GM19438 (cell line): ENCODE data around the gene PPP1R7.

Source experiments
- ATAC-seq: cut with Tn5 transposase; IDR thresholded peaks from one replicate; pipeline ENCODE4 v1.9.1; 2021; ENCODE audit warnings: low read depth; ENCODE audit not compliant: unreplicated experiment

Gene PPP1R7

DNA sequence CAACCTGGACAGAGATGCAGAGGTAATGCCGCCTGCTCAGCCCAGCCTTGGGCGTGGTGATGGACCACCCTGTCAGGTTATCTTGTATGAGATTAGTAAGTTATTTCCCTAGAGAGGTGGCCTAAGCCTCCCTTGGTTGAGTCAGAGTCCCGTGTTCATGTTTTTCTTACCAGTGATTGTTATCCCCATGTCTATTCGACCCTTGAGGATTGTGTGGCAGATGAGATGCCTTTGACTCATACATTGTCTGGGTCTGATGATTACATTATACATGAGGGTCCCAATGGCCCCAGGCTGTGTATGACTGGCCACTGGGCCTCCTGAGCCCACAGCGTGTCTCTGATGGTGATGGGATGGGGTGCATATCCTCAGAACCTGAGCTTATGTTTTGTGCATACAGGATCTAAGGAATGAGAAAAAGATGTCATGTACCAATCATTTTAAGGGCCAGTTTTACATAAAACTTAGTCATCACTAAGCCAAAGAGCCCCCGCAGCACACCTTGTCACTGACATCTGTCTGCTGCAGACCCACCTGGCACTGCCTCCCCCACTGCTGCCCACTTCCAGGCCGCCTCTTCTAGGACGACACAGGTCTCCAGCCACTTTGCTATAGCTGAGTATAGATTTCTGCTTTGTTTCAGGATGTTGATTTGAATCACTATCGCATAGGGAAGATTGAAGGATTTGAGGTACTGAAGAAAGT, 7.7 kb downstream of the PPP1R7 start:
- ATAC-seq = no peak

DNA sequence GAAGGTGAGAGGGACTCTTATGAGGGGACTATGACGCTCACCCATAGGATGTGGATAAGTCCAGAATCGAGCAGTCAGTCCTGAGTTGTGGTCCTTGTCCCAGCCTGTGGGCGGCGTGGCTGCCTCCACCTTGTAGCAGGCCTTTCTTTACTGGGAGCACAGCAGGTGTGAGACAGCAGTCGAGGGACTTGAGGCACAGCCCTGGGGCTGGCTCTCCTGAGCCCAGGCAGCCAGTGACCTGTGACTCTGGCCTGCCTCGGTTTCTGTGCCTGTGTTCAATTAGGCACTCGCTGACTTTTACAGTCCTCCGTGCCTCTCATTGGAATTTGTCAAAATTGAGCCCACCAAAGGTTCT, 8.3 kb downstream of the PPP1R7 start:
- ATAC-seq = no peak

DNA sequence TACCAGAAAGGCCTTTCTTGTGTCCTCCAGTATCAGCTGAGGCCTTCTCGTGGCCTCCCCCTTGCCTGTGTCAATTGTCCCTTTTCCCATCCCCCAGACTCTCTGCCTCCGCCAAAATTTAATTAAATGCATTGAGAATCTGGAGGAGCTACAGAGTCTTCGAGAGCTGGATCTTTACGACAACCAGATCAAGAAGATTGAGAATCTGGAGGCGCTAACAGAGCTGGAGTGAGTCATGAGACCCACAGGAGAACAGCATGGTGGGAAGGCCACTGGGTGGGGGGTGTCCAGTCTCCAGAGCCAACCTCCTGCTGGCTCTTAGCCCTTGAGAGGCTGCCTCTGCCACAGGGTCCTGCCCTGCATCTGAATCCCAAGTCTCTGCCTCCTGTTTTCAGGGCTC, 8.8 kb downstream of the PPP1R7 start:
- no peak for ATAC-seq

DNA sequence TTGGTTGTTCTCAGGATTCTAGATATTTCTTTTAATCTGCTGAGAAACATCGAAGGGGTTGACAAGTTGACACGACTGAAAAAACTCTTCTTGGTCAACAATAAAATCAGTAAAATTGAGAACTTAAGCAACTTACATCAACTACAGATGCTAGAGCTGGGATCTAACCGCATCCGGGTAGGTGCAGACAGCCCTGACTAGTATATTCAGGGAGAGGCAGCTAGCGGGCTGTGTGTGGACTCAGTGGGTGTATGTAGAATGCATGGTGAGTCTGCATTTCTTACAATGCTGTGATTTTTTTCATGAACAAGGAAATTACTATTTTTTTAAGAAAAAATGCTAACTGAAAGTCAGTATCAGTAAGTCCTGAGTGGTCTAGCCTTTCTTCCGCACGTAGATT, 10.1 kb downstream of the PPP1R7 start:
- no peak for ATAC-seq

DNA sequence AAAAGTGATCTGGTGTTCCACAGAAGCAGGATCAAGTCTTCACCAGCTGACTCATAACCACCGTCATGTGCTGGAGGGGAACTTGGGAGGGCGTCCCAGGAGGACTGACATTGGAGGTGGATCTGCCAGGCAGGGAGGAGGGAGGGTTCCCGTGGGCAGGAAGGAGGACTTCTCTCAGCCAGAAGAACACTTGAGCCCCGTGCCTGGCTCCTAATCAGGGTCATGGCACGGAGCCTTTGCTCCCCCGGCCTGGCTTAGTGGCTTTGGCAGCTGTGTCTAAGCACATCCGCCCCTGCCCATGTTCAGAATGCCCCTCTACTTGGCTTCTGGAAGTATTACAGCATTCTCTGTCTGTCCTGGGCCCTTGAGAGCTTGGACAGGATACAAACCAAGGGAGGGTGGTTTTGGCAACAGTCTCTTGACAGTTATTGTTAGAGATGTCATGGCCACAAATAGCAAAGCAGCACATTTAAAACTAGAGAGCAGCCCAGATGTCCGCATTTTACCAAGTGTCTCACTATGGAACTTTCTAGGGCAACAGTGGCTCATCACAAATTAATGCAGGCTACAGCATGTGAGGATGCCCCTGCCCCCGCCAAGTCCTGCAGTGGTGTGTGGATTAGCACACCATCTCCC, 11.5 kb downstream of the PPP1R7 start:
- ATAC-seq = no peak

DNA sequence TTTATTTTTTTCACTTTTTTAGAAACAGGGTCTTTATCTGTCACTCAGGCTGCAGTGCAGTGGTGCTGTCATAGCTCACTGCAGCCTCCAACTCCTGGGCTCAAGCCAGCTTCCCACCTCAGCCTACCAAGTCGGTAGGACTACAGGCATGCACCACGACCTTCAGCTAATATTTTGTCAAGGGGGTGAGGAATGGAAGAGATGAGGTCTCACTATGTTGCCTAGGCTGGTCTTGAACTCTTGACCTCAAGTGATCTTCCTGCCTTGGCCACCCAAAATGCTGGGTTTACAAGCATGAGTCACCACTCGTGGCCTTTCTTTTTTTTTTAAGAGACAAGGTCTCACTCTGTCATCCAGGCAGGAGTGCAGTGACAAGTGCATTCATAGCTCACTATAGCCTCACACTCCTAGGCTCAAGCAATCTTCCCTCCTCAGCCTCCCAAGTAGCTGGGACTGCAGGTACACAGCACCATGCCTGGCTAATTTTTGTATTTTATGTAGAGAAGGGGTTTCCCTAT, 13.4 kb downstream of the PPP1R7 start:
- no peak for ATAC-seq

DNA sequence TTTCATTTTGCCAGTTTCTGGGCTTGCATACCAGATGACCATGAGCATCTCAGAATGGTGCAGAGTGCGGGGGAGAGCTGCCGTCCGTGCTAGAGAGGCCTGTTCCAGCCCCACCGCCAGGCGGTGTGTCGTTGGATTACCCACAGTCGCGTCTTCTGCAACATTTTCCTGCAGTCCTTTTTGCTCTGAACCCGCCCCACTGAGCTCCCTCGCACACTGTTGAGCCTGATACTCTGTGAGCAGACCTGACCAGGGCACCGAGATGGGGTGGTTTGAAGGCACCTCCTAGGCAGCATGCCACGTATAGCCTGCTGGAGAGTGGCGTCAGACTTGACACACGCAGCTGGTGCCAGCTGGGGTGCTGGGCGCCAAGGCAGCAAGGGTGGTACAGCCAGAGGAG, 18.1 kb downstream of the PPP1R7 start:
- ATAC-seq = no peak

DNA sequence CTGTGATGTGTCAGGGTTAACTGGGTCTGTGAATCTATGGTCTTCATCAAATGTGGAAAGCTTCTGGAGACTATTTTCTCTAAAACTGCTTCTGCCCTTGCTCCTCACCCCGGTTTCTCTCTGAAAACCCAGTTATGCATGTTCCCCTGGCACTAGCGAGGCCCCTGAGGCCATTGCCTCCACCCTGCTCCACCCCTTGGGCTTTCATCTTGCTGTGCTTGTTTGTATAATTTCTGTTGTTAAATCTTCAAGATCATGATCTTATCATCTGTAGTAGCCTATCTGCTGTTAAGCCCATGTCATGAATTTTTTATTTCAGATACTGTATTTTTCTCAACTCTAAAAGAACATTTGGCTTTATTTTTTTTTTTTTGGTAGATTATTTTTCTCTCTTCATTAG, 23.3 kb downstream of the PPP1R7 start:
- no peak for ATAC-seq

DNA sequence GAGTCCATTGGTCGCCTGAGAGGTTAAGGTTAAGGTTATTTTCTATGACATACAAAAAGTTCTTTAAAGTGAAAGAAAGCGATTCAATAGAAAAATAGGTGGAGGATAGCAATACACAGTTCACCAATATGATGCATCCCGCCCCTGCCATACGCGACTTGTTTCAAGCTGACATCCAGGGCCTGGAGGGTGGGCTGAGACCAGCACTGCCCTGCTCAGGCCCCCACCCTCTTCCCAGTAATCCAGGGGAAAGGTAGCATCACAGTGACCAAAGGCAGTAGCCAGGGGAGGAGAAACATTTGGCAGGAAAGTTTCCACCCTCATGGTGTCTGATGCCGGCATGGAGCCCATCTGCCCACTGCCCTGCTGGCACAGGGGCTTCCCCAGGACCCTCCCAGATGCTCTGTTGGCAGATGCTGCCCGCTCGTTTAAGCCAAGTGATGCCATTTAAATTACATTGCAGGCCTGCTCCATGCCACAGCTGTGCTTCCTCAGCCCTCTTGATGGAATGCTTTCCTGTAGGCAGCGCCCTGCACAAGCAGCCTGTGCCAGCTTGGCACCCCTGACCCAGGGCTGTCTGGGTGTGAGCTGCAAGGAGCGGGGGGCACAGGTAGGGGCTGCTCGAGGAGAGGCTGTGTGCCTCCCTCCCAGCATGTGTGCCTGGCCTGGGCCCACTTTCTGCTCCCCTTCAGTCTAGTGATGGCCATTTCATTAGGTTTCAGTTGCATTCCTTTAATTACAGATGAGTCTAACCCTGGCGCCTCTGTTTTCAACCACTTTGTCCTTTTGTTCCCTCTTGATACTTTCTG, 27.5 kb downstream of the PPP1R7 start:
- ATAC-seq = no peak

DNA sequence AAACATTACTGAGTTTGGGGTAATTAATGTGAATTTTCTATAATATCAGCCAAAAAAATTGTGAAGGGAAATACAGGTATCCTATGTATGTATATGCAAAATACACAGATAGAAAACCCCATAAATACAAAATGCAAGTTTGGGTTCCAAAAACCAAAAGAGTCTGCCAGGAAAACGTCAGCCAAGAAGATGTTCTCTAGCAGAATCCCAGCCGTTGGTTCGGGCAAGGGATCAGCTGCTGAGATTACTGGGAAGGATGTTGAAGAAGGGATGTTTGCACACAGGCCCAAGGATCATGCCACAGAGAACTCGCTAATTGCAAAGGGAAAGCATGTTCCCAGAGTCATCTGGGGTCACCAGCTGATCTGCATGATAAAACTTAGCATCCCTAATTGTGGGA, 28.7 kb downstream of the PPP1R7 start:
- no peak for ATAC-seq

DNA sequence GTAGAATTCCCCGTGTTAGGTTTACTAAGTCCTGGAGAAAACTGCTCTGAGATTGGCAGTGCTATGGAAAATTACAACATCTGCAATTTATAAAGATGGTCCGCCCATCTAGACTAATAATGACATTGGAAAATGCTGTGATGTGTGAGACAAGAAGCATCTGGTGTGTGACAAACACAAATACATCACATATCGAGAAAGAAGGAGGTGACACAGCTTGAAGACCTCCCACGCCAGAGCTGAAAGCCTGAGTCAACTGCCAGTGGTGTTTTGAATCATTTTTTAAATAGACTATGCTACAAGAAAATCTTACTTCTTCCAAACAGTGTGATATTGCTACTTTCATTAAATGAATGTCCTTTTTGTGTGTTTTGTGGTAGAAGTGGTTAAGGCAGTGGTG, 29.6 kb downstream of the PPP1R7 start:
- ATAC-seq = no peak

DNA sequence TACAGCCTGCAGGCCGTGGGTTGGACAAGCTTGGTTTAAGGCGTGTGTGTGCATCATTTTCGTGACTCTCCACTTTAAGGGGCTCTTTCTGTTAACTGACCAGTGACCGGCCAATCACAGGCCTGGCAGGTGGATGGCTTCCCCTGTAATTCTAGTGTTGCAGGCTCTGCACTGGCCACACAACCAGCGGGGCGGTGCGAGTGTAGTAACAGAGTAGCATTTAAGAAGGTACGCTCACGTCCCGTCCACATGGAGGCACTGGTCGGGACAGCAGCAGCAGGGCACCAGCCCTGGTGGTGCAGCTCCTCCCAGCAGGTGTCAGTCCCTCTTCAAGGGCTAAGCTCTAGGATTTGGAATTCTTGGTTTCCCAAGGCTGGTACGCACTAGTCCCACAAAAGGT, 30.2 kb downstream of the PPP1R7 start:
- ATAC-seq = no peak

DNA sequence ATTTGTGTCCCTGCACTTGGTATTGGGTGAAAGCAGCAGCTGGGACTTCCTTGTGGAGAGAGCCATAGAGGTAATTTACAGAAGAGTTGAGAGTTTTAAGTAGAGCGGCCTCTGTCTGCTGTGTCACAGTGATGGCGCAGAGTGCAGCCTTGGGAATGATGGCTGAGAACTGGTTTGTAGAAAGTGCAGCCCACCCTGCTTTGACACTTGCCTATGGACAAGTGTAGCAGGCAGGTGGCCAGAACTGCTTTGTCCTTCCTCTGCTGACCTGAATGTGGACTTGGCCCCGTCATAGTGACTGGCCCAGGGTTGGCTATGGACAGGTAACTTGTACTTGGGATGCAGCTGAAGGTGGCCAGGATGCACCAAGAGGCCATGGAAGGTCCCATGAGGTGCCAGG, 31.9 kb downstream of the PPP1R7 start:
- ATAC-seq = no peak

DNA sequence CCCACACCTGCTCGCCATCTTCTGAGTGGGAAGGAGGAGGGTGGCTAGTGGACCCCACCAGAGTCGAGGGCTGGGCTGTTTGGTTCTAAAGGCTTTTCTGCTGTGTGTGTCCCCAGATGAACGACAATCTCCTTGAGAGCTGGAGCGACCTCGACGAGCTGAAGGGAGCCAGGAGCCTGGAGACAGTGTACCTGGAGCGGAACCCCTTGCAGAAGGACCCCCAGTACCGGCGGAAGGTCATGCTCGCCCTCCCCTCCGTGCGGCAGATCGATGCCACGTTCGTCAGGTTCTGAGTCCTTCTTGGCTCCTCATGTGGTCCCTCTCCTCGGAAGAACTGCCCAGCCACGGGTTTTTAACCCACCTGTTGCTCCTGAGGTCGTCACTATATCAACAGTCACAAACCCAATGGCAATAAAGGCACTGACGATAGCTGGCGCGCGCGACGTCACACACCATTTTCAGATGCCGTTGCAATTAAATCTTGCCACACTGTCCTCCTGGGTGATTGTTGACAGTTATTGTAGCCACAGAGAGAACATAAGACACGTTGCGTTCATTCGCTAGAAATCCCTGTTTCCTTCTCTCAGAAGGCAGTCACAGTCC, 32.4 kb downstream of the PPP1R7 start:
- no peak for ATAC-seq

DNA sequence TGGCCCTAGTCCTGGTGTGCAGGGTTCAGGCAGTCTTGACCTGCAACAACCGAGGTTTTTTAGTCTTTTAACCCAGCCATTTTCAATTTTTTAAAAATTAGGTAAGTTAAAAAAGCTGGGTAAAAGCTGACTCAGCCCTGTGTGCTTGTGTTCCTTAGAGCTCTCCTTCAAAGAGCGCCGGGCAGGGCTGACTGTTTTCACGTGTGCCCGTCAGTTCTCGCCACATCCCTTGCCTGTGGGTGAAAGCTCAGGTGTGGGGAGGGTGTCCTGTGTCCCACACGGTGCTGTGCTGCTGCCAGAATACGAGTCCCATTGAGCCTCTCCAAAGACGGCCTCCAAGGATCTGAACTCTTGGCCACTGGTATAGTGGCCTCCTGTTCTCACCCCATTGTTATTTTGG, 33.0 kb downstream of the PPP1R7 start:
- no peak for ATAC-seq

DNA sequence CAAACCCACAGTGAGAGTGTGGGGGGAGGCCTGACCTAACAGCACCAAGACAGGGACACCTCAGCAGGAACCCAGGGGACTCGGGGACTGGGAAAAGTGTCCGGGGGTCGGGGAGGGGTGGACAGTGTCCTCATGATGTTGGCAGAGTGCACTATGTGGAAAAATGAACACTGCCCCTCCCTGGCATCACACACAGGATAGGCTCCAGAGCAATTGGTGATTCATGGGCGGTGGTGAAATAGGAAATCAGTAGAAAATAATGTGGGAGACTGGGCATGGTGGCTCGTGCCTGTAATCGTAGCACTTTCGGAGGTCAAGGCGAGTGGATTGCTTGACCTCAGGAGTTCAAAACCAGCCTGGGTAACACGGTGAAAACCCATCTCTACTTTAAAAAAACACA, 34.6 kb downstream of the PPP1R7 start:
- no peak for ATAC-seq

DNA sequence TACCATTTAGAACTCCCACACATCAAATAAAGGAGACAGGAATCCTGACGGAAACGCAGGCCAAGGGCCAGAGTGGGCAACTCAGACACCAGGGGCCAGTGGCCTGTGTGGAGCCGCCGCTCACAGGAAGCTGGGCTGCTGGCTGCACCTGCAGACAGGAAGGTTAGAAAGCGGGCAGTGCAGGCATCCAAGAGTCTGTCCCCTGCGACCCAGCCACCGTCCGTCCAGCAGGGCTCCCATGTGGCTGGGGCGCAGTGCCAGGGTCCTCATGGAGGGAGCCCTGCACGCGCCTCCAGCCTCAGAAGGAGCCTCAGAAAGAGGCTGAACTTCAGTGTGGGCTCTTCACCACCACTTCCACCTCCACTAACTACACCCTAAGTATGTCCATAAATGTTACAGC, 35.7 kb downstream of the PPP1R7 start:
- ATAC-seq = no peak

DNA sequence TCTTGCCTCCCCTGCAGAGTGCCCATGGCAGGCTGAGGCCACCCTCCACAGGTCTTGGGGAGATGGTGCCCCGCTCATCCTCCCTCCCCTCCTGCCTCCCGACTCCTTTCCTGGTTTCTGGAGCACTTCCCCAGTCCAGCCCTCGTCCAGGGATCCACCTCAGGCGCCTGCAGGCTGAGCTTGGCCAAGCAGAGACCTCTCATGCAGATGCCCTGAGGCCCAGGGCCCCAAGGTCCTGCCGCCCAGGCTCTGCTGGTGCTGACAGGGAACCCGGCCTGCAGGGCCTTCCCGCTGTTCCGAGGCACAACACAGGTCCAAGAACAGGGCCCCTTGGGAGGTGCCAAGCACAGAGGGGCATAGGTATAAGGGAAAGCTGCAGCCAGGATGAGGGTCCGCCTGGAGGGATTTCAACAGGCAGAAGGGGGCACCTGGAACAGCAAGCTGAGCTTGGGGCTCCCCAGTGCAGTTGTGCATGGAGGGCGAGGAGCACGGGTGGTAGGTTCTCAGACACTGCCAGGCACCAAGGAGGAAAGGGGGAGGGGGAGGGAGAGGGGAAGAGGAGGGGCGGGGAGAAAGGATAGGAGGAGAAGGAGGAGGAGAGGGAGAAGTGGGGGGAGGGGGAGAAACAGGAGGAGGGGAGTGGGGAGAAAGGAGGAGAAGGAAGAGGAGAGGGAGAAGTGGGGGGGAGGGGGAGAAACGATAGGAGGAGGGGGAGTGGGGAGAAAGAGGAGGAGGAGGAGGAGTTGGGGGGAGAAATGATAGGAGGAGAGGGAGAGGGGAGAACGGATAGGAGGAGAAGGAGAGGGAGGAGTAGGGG, 37.0 kb downstream of the PPP1R7 start:
- ATAC-seq = no peak

DNA sequence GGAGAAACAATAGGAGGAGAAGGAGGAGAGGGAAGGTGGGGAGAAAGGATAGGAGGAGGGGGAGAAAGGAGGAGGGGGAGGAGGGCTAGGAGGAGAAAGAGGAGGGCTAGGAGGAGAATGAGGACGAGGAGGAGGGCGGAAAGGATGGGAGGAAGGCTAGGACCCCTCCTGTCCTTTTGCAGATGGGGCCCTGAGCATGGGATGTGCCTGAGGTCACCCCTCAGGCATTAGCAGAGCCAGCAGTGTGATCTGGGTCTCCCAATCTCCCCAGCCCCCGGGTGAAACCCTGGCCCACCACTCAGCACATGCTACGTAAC, 37.6 kb downstream of the PPP1R7 start:
- ATAC-seq = no peak

DNA sequence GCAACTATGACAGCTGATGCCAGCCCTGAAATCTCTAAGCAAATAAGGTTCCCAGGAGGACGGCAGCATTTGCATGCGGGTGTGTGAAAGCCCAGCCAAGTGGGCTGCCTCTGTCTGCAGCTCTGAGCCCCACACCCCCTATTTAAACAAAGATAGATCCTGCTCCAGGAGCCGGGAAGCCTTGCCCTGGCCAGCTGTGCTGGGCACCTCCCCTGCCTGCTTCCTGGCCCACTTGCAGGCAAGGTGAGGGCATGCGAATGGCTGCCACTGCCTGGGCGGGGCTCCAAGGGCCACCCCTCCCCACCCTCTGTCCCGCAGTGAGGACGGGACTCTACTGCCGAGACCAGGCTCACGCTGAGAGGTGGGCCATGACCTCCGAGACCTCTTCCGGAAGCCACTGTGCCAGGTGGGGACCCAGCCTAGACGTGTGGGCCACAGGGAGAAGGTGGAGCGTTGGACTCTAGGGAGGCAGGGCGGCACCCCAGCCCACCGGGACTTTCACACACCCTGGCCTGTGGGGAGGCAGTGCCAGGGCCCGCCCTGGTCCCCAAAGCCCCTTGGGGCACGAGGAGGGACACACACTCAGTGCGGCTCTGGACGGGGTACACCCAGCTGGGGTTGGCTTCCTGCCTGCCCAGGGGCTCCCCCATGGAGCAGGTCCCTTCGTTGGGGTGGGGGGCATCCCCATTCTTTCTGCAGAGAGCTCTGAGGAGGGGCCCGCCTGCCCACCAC, 38.3 kb downstream of the PPP1R7 start, which contains the start of gene ANO7:
Gene ANO7 (plus strand): TSS at position 317 of the 732 bp plus-strand sequence. CDS start 1,387 bp downstream, outside the sequence.
- ATAC-seq = no peak
